HG02798 (cell line): Measurements from ENCODE around the gene CTAG1B.
"Not testable (repeated sequence)": the region's sequence is repeated elsewhere in the genome, so short reads cannot be mapped to it uniquely, and the experiment has no call there.

ENCODE experiments used
- ATAC-seq: cut with Tn5 transposase; IDR thresholded peaks from one replicate; pipeline ENCODE4 v1.9.1; 2021; ENCODE audit warnings: mild to moderate bottlenecking; ENCODE audit not compliant: unreplicated experiment, poor library complexity

The CTAG1B gene

DNA sequence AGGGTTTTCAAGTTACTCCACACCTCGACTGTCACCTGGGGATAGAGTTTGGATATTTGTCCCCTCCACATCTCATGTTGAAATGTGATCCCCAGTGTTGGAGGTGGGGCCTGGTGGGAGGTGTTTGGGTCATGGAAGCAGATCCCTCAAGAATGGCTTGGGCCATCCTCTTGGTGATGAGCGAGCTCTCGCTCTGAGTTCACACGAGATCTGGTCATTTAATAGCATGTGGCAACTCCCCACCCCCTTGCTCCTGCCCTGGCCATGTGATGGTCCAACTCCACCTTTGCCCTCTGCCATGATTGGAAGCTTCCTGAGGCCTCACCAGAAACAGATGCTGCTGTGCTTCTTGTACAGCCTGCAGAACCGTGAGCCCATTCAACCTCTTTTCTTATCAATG lies 25.9 kb downstream of the CTAG1B start:
- no peak for ATAC-seq

DNA sequence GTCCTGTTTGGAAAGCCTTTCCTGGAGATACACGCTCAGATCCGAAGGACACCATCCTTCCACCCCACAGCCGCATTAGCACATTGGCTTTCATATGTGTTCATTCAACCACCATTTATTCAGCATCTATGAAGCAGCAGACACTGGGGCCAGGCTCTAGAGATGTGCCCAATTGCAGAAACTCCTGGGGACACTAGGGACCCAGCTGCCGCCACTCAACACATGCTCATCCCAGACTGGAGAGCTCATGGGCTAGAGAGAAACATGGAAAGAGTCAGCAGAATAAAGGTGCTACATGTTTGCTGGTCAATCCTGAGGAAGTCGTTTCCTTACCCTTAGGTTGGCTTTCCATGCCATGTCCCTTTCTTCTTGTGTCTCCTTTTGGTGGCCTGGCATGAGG lies 26.6 kb downstream of the CTAG1B start:
- no peak for ATAC-seq

DNA sequence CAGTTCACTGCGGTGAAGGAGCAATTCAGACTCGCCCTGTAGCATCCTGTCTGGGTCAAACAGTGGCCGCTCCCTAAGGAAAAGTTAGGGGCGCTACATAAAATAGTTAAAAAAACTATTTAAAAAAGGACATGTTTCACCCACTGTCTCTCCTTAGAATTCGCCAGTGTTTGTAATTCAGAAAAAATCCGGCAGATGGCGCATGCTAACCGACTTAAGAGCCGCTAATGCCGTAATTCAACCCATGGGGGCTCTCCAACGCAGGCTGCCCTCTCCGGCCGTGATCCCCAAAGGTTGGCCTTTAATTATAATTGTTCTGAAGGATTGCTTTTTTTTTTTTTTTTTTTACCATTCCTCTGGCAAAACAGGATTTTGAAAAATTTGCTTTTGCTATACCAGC lies 28.7 kb downstream of the CTAG1B start:
- ATAC-seq: not testable (repeated sequence)

DNA sequence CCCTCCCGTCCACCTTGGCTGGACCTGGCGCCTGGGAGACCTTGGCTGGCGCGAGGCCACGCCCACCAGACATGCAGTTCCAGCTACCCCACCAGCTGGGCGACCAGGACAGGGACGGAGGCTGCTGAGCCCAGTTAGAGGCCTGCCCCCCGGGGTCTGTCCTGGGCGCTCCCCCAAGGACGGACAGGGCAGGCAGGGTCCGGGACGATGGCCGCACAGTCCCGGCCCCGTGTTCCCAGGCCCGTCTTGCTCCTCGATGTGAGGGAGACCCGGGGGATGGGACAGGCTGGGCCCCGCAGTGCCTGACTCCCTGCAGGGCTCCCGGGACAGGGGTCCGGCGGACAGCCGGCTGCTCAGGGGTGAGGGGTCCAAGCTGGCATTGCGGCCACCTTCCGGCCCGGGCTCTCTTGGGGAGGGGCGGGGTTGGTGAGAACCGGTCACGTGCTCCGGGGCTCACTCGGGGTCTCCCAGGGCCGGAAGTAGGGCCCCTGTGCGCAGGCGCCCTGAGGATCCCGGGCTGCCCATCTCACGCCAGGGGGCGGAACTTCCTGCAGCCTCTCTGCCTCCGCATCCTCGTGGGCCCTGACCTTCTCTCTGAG lies 34.4 kb downstream of the CTAG1B start, which contains the start of gene CTAG1A:
Gene CTAG1A, plus strand, starts transcription at position 549 of the 599 bp plus-strand sequence. CDS start 74 bp downstream, outside the sequence.
- not testable (repeated sequence) for ATAC-seq

DNA sequence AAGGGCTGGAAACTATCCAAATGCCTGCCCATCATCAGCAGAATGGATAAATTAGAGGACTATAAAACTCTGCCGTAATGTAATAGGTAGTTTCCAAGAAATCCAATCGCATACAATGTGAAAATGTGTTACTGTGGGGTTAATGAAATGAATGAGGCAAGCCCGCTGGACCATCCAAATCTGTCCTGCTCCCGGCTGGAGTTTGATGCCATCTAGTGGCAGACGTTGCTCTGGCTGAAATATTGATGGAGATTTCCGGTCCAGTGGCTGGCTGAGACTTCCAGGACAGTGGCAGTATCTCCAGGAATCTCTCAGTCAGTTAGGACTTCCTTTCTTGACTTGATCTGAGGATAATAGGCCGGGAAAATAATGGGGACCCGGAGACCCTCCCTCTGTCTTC lies 36.1 kb downstream of the CTAG1B start:
- ATAC-seq: not testable (repeated sequence)

- ATAC-seq: not testable (repeated sequence)
These were observed 44.0 kb downstream of the CTAG1B start for GRCh38 chrX:154575076-154575475.

DNA sequence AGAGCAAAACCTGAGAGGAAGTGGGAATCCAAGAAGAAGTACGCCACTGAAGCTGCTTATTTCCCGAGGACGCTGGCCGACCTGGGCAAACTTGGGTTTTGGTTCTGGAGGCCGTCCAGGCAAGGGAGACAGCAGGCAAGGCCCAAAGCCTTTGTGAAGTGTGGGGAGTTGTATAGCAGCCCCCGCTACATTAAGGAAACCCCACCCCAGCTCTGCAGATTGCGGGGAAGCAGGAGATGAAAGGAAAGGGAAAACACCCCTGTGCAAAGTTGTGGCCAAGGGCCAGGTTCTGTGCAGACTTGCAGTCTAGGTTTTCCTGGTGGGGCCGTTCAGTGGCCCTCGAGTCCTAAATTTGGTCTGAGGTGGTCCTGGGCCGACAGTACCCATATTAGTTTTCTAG lies 46.0 kb downstream of the CTAG1B start:
- not testable (repeated sequence) for ATAC-seq

DNA sequence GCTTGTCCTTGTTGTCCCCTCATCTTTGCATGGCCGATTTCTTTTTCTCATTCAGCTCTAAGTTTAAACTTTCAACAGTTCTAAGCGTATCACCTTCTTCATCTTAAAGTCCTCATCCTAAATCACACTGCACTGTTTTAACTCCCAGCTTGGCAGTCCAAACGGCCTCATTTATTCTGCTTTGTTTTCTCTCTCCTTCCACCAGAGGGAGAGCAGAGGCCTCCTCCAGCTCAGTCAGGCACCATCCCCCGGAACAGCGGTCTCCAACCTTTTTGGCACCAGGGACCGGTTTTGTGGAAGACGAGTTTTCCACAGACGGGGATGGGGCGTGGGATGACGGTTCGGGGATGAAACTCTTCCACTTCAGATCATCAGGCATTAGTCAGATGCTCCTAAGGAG lies 48.7 kb downstream of the CTAG1B start:
- not testable (repeated sequence) for ATAC-seq
